ENCODE measurements around the gene CD6.

CD6 gene

GRCh38 chr11:61066645-61067044 is 95.2 kb downstream of the CD6 start:
- no peak for DNase-seq (ENCODE audit: extremely low read depth, low read depth)
- no peak for TF ChIP-seq CTCF (IDR thresholded peaks at IDR 0.05; ENCODE audit: low read depth, low read length, missing control alignments)
- H3K4me3 ChIP-seq (replicated peaks; ENCODE audit: low read depth, low read length): no peak overlapping the region

GRCh38 chr11:61067782-61068446 is 96.4 kb downstream of the CD6 start:
- no peak overlapping the region for H3K4me3 ChIP-seq (replicated peaks; ENCODE audit: low read depth, low read length)
- DNase-seq (ENCODE audit: extremely low read depth, low read depth): no peak
- TF ChIP-seq CTCF (IDR thresholded peaks at IDR 0.05; ENCODE audit: low read depth, low read length, missing control alignments): no peak

- no peak for TF ChIP-seq CTCF (IDR thresholded peaks at IDR 0.05; ENCODE audit: low read depth, low read length, missing control alignments)
- H3K4me3 ChIP-seq (replicated peaks; ENCODE audit: low read depth, low read length): no peak overlapping the region
- no peak for DNase-seq (ENCODE audit: extremely low read depth, low read depth)
Observed at GRCh38 chr11:61068581-61068980, 97.1 kb downstream of the CD6 start.

GRCh38 chr11:61069427-61069826 is 97.9 kb downstream of the CD6 start:
- TF ChIP-seq CTCF (IDR thresholded peaks at IDR 0.05; ENCODE audit: low read depth, low read length, missing control alignments): no peak
- no peak overlapping the region for H3K4me3 ChIP-seq (replicated peaks; ENCODE audit: low read depth, low read length)
- no peak for DNase-seq (ENCODE audit: extremely low read depth, low read depth)
